H9 (cell line): Measurements from ENCODE around the gene PTPN23. TPM values are rescaled to one million over a fixed set of nuclear protein-coding genes. Genes with fewer than 3 reads are reported as not detected.

ENCODE experiments used
- total RNA-seq: library from RNA; stranded (reverse); gene quantifications from 2 replicates; pipeline ENCODE4 v1.2.1, GENCODE V29; 2021

Gene PTPN23
- total RNA-seq, 1 experiment from 2014 or later = 42.2 TPM

Other genes starting within 250 kb of the PTPN23 start
- 57.4 and 60.8 TPM in 2 replicates for gene SETD2, start 216.9 kb upstream of the PTPN23 start, total RNA-seq
- gene KIF9, start 98.2 kb upstream of the PTPN23 start, total RNA-seq = 8.4 and 11.8 TPM in 2 replicates
- 49.3 and 55.3 TPM in 2 replicates for gene KLHL18, start 98.1 kb upstream of the PTPN23 start, total RNA-seq
- gene SCAP, start 94.9 kb downstream of the PTPN23 start, total RNA-seq = 101 and 104 TPM in 2 replicates
- 51.2 and 53.9 TPM in 2 replicates for gene ELP6, start 132.7 kb downstream of the PTPN23 start, total RNA-seq
- 5.4 and 5.7 TPM in 2 replicates for gene CSPG5, start 197.8 kb downstream of the PTPN23 start, total RNA-seq